CD4-positive, alpha-beta T cell (primary cell): Measurements from ENCODE around the gene DEXI. TPM values are rescaled to one million over a fixed set of nuclear protein-coding genes. Genes with fewer than 3 reads are reported as not detected.

Source experiments
- ATAC-seq: fragments of 200-7000 bp; cut with Tn5 transposase; one replicate; pipeline ENCODE4 v1.10.0; 2022; ENCODE audit warnings: mild to moderate bottlenecking; ENCODE audit not compliant: poor library complexity
- CTCF ChIA-PET: fragments of 350-600 bp; sonication (Branson Sonifier 250); formaldehyde crosslinking; loops from one replicate; lab custom pipeline; 2021; ENCODE audit warnings: antibody characterized with exemption, inconsistent platforms; lab: Charles Lee
- POLR2A ChIA-PET: fragments of 350-600 bp; sonication (Branson Sonifier 250); formaldehyde crosslinking; loops from one replicate; lab custom pipeline; 2021; ENCODE audit warnings: antibody characterized with exemption, inconsistent platforms; lab: Charles Lee
- DNase-seq, 14 experiments: peaks; one replicate each; pipeline ENCODE4 v3.0.0-alpha.2; 2013 to 2020; ENCODE audit warnings: mixed read lengths in 2 of 14
- H3K27ac ChIP-seq, 2 donors: one replicate each; pipeline versions ENCODE4 v1.5.1 to v1.7.0; 2013; ENCODE audit warnings: low read length in 2 of 2, low read depth in 1 of 2, mild to moderate bottlenecking in 1 of 2
- H3K27me3 ChIP-seq, 2 experiments: 1 replicate in 1 of 2; 2 replicates in 1 of 2; pipeline versions ENCODE4 v1.6.1 to v1.7.0; 2013; ENCODE audit warnings: low read length in 2 of 2, control low read depth in 1 of 2, mild to moderate bottlenecking in 1 of 2, moderate library complexity in 1 of 2; ENCODE audit not compliant: insufficient read depth in 2 of 2, control insufficient read depth in 1 of 2
- H3K36me3 ChIP-seq: one replicate; pipeline ENCODE4 v1.6.1; 2013; ENCODE audit warnings: low read length, control low read depth; ENCODE audit not compliant: insufficient read depth
- H3K4me1 ChIP-seq: one replicate; pipeline ENCODE4 v1.6.1; 2013; ENCODE audit warnings: low read length, control low read depth; ENCODE audit not compliant: insufficient read depth
- H3K4me3 ChIP-seq: one replicate; pipeline ENCODE4 v1.5.1; 2013; ENCODE audit warnings: mild to moderate bottlenecking, low read length, moderate library complexity
- H3K9me3 ChIP-seq, 2 experiments: 1 replicate in 1 of 2; 2 replicates in 1 of 2; pipeline versions ENCODE4 v1.6.1 to v1.7.0; 2013; ENCODE audit warnings: low read length in 2 of 2, mild to moderate bottlenecking in 2 of 2, control low read depth in 1 of 2, moderate library complexity in 1 of 2; ENCODE audit not compliant: control insufficient read depth in 1 of 2, insufficient read depth in 1 of 2
- H3K27ac Mint-ChIP-seq: one replicate; pipeline ENCODE4 v1.8.0; 2020; ENCODE audit warnings: mixed read lengths
- H3K27me3 Mint-ChIP-seq: one replicate; pipeline ENCODE4 v1.8.0; 2021; ENCODE audit warnings: mixed read lengths
- H3K36me3 Mint-ChIP-seq: one replicate; pipeline ENCODE4 v1.8.0; 2021; ENCODE audit warnings: low read depth, mixed read lengths
- H3K4me1 Mint-ChIP-seq: one replicate; pipeline ENCODE4 v1.8.0; 2021; ENCODE audit warnings: low read depth, mixed read lengths
- H3K4me3 Mint-ChIP-seq: one replicate; pipeline ENCODE4 v1.8.0; 2020; ENCODE audit warnings: mild to moderate bottlenecking, mixed read lengths
- H3K9me3 Mint-ChIP-seq: one replicate; pipeline ENCODE4 v1.8.0; 2020; ENCODE audit warnings: mixed read lengths
- intact Hi-C, 2 experiments: fragments of 100-400 bp; cut with DNase I in 1 of 2; cut with micrococcal nuclease in 1 of 2; formaldehyde crosslinking; loops; one replicate each; pipeline versions ENCODE4 v1.15.1 to v1.9.0; 2023 to 2025; cut with DNase I, micrococcal nuclease
- total RNA-seq, 174 experiments: library from RNA in 2 of 174; stranded (reverse) in 2 of 174; gene quantifications; one replicate each; pipeline ENCODE4 v1.2.3 and lab custom pipeline; 2021 to 2026
- TF ChIP-seq, protein P1 (sequence below): fragments of 200-600 bp; IDR thresholded peaks from one replicate; pipeline ENCODE4 v1.8.0; 2022; ENCODE audit warnings: antibody characterized with exemption, mild to moderate bottlenecking

Gene DEXI
- total RNA-seq, 2 experiments from 2014 or later: 5.8 to 7.2 TPM

DNA sequence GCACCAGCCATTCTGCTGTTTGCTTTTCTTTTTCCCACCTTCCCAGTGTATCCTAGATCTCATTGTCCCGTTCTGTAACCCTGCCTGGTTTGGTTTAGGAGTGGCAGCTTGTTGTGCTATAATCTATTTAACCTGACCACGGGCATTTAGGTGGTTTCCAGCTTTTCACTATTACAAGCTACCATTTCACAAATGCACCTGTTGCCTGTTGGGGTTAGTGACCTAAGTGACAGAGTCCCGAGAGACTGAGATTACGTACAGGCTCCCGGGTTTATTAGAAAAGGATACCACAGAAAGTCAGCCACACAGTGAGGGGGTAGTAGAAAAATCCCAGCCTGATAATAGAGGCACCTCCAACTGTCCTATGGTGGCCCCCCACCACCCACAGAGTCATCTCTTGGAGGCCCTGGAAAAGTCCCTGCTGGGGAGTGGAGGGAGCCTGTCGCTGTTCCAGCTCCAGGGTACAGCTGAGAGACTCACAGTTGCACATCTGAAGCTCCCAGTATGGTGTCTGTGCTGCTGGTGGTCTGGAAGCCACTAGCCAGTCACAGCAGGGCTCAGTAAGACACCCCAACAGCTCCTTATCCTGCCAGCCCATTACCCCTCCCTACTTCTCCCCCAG lies 23.3 kb upstream of the DEXI start:
- Histone ChIP-seq H3K27me3 (no peaks in the 10 kb centered on the region), H3K27ac (no peak overlapping the region), H3K36me3 (peaks cover 59% of the 10 kb centered on the region), H3K9me3 (no peaks in the 10 kb centered on the region), H3K4me3 (no peak overlapping the region), H3K4me1 (peaks cover 28% of the 10 kb centered on the region)
- ChIA-PET CTCF (interaction anchor here (2.4 to 4.0 kb wide), 3 partner anchors 12 to 291 kb away, joined by 13 to 50 read pairs (median 20); partner anchors contain the start of gene SOCS1), POLR2A (interaction anchor here (0.6 to 4.2 kb wide), 5 partner anchors 23 to 305 kb away, joined by 3 to 43 read pairs (median 5); partner anchors contain the start of genes DEXI and SOCS1)
- Mint-ChIP-seq H3K36me3 (peaks cover 57% of the 10 kb centered on the region), H3K9me3 (no peaks in the 10 kb centered on the region), H3K4me1 (peaks cover 30% of the 10 kb centered on the region), H3K27me3 (no peaks in the 10 kb centered on the region), H3K27ac (peak overlapping the region; percentile 76), H3K4me3 (no peak overlapping the region)
- intact Hi-C loops: loop anchor here (2.0 to 10.0 kb wide), 6 partner anchors 289 to 849 kb away; no protein-coding TSS in a partner anchor
- ATAC-seq (no peak), DNase-seq (peak in 2 of 14 experiments; percentile 29 to 53)
- TF ChIP-seq, protein P1, sequence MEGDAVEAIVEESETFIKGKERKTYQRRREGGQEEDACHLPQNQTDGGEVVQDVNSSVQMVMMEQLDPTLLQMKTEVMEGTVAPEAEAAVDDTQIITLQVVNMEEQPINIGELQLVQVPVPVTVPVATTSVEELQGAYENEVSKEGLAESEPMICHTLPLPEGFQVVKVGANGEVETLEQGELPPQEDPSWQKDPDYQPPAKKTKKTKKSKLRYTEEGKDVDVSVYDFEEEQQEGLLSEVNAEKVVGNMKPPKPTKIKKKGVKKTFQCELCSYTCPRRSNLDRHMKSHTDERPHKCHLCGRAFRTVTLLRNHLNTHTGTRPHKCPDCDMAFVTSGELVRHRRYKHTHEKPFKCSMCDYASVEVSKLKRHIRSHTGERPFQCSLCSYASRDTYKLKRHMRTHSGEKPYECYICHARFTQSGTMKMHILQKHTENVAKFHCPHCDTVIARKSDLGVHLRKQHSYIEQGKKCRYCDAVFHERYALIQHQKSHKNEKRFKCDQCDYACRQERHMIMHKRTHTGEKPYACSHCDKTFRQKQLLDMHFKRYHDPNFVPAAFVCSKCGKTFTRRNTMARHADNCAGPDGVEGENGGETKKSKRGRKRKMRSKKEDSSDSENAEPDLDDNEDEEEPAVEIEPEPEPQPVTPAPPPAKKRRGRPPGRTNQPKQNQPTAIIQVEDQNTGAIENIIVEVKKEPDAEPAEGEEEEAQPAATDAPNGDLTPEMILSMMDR: no peak

DNA sequence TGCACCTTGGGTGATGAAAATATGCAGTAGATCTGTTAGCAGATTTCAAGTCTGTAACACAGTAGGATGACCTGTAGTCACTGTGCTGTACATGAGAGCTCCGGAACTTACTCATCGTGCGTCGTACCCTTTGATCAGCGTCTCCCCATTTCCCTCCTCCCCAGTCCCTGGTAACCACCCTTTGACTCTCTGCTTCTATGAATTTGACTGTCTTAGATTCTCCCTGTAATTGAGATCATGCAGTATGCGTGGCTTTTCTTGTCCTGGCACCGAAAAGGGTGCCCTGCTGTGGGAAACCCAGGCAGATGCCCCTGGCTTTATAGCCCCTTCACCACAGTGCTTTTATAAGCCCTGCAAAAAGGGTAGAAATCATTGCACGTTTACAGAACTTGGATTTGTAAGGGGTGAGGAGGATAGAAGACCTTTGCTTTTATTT lies 22.6 kb upstream of the DEXI start:
- ChIA-PET CTCF (interaction anchor here (1.1 to 4.0 kb wide), 10 partner anchors 11 to 392 kb away, joined by 3 to 50 read pairs (median 6); partner anchors contain the start of gene SOCS1), POLR2A (interaction anchor here (1.5 to 4.2 kb wide), 4 partner anchors 23 to 291 kb away, joined by 4 to 43 read pairs (median 8); partner anchors contain the start of genes DEXI and SOCS1)
- Mint-ChIP-seq H3K27ac (peak overlapping the region; percentile 76), H3K27me3 (no peaks in the 10 kb centered on the region), H3K4me1 (peaks cover 30% of the 10 kb centered on the region), H3K36me3 (peaks cover 56% of the 10 kb centered on the region), H3K4me3 (peak overlapping the region; percentile 38), H3K9me3 (no peaks in the 10 kb centered on the region)
- peaks cover 28% of the 10 kb centered on the region for H3K4me1 ChIP-seq
- DNase-seq (peak; percentile 33 to 88 (median 50)), ATAC-seq (peak; percentile 92)
- peaks cover 55% of the 10 kb centered on the region for H3K36me3 ChIP-seq
- no peak overlapping the region for H3K4me3 ChIP-seq
- no peaks in the 10 kb centered on the region for H3K9me3 ChIP-seq
- intact Hi-C loops: loop anchor here (1.0 to 10.0 kb wide), 10 partner anchors 290 to 1102 kb away; no protein-coding TSS in a partner anchor
- TF ChIP-seq, protein P1: no peak
- no peaks in the 10 kb centered on the region for H3K27me3 ChIP-seq
- H3K27ac ChIP-seq: no peak overlapping the region

DNA sequence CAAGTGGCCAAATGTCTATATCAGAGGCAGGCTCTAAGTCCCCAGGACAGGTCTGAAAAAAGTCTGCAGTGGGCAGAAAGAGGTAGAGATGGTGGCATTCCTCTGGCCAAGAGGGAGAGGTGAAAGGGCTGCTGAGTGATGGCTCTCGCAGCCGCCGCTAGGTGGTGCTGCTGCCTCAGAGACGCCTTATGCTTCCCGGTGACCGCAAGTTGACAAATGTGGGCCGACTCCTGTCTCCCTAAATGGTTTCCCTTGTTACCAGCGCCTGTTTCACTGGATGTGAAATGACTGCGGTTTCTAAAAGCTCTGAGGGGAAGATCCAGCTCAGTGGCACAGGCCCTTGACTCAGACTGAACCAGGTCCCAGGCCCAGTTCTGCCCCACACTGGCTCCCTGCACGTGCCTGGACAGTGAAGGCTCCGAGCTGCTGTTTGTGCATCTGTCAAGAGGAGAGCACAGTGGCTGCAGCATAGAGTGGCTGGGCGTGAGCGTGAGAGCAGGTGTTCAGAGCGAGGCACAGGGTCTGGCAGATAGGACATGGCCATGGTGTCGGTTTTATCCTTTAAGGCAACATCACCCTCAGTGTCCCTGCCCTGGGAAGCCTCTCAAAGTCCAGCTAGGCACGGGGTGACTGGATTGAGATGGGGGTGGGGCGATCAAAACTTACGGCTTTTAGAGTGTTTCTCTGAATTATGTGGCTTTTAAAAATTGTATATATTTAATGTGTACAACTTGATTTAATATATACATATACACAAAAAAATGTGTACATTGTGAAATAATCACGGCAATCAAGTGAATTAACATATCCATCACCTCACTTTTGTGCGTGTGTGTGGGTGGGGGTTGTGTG lies 22.0 kb upstream of the DEXI start:
- DNase-seq: peak; percentile 65 to 91 (median 78)
- Histone ChIP-seq H3K4me1 (peaks cover 28% of the 10 kb centered on the region), H3K9me3 (no peaks in the 10 kb centered on the region), H3K36me3 (peaks cover 49% of the 10 kb centered on the region), H3K27me3 (no peaks in the 10 kb centered on the region), H3K4me3 (peak overlapping the region; percentile 9), H3K27ac (no peak overlapping the region)
- Mint-ChIP-seq H3K4me1 (peaks cover 30% of the 10 kb centered on the region), H3K27me3 (no peaks in the 10 kb centered on the region), H3K4me3 (peak overlapping the region; percentile 38), H3K27ac (peak overlapping the region; percentile 76), H3K36me3 (peaks cover 56% of the 10 kb centered on the region), H3K9me3 (no peaks in the 10 kb centered on the region)
- TF ChIP-seq, protein P1: peak; percentile 99
- ChIA-PET CTCF (interaction anchor here (0.7 to 4.0 kb wide), 18 partner anchors 10 to 750 kb away, joined by 3 to 50 read pairs (median 4); partner anchors contain the start of gene SOCS1), POLR2A (interaction anchor here (0.7 to 4.2 kb wide), 7 partner anchors 19 to 657 kb away, joined by 3 to 43 read pairs (median 5); partner anchors contain the start of genes DEXI and SOCS1)
- ATAC-seq: peak; percentile 49
- intact Hi-C loops: loop anchor here (1.0 to 10.0 kb wide), 10 partner anchors 291 to 1103 kb away; no protein-coding TSS in a partner anchor
